Muscle of back (tissue), 11 donors: Measurements from ENCODE around the gene HAGH. TPM values are rescaled to one million over a fixed set of nuclear protein-coding genes. Genes with fewer than 3 reads are reported as not detected.
A peak's percentile ranks its signal among the peaks of the same experiment; 100 is the strongest.

Experiments
- DNase-seq, 3 donors: peaks; one replicate each; pipeline versions ENCODE4 v3.0.0 to v3.0.0-alpha.2; 2013
- polyA plus RNA-seq, 10 donors: library from polyadenylated mRNA; unstranded; fragments of 120-200 nt; gene quantifications; one replicate each; pipeline ENCODE4 v1.2.1, GENCODE V29; 2013; ENCODE audit not compliant: insufficient read length in 10 of 10

The HAGH gene
- polyA plus RNA-seq, 10 donors = 28.9 to 45.3 (median 35.9) TPM

GRCh38 chr16:1788095-1788707, 38.4 kb downstream of the HAGH start:
- DNase-seq = no peak

- DNase-seq = peak in 1 of 3 donors; percentile 2
These were observed 39.1 kb downstream of the HAGH start for GRCh38 chr16:1787322-1788094.

- no peak for DNase-seq
These were observed 39.6 kb downstream of the HAGH start for GRCh38 chr16:1787056-1787321.

GRCh38 chr16:1786242-1787055, 40.2 kb downstream of the HAGH start:
- peak in 1 of 3 donors; percentile 0 for DNase-seq

GRCh38 chr16:1785846-1786170, 40.8 kb downstream of the HAGH start:
- DNase-seq = no peak

GRCh38 chr16:1784977-1785845, 41.4 kb downstream of the HAGH start:
- DNase-seq = peak in 1 of 3 donors; percentile 0

GRCh38 chr16:1782408-1783264, 44.0 kb downstream of the HAGH start, which contains the start of the genes NUBP2 and SPSB3:
Gene NUBP2, plus strand, starts transcription at chr16:1782960. Its CDS starts 61 bp downstream, at chr16:1783021.
Gene SPSB3, minus strand, starts transcription at chr16:1782571. Its CDS starts 1,088 bp downstream, at chr16:1781483.
- peak; percentile 100 for DNase-seq

GRCh38 chr16:1781758-1782407, 44.7 kb downstream of the HAGH start:
- peak in 1 of 3 donors; percentile 52 for DNase-seq

GRCh38 chr16:1781254-1781653, 45.4 kb downstream of the HAGH start:
- DNase-seq = no peak

GRCh38 chr16:1780677-1781072, 46.0 kb downstream of the HAGH start:
- no peak for DNase-seq

GRCh38 chr16:1779741-1780676, 46.6 kb downstream of the HAGH start:
- no peak for DNase-seq

GRCh38 chr16:1779234-1779701, 47.4 kb downstream of the HAGH start:
- DNase-seq = no peak

GRCh38 chr16:1778200-1779179, 48.1 kb downstream of the HAGH start:
- no peak for DNase-seq

- no peak for DNase-seq
These were observed 49.0 kb downstream of the HAGH start for GRCh38 chr16:1777375-1778199.

- no peak for DNase-seq
These were observed 49.6 kb downstream of the HAGH start for GRCh38 chr16:1776991-1777374.

GRCh38 chr16:1776672-1776955, 50.0 kb downstream of the HAGH start:
- no peak for DNase-seq
